Erythroblast (primary cell): ENCODE results near the gene DNAJC3.

Experiments used
- GATA1 ChIP-seq: IDR thresholded peaks from 2 replicates; pipeline ENCODE4 v1.6.1; 2011; ENCODE audit warnings: low read depth, mild to moderate bottlenecking, control low read depth, low read length, moderate library complexity
- POLR2A ChIP-seq: IDR thresholded peaks from 2 replicates; pipeline ENCODE4 v1.6.1; 2011; ENCODE audit warnings: mild to moderate bottlenecking, low read length

DNA sequence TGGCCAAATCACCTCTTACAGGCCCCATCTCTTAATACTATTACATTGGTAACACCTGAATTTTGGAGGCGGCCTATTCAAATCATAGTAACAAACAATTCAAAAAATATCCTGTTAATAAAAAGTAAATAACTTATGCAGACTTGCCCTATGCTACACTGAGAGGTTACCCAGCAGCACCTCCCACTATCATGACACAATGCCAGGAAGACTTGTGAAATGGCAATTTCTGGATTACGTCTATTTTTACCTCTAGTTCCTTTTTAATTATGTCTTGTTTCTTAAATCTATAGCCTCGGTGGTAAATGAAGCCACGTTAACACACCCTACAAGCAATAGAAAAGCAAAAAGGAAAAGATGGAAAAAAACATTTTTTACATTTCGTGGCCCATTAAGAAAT lies 26.2 kb upstream of the DNAJC3 start:
- TF ChIP-seq POLR2A (no peak), GATA1 (no peak)
